ENCODE measurements around the gene TEX12. TPM values are rescaled to one million over a fixed set of nuclear protein-coding genes. Genes with fewer than 3 reads are reported as not detected.

TEX12 gene
- total RNA-seq = not detected in 2 replicates

DNA sequence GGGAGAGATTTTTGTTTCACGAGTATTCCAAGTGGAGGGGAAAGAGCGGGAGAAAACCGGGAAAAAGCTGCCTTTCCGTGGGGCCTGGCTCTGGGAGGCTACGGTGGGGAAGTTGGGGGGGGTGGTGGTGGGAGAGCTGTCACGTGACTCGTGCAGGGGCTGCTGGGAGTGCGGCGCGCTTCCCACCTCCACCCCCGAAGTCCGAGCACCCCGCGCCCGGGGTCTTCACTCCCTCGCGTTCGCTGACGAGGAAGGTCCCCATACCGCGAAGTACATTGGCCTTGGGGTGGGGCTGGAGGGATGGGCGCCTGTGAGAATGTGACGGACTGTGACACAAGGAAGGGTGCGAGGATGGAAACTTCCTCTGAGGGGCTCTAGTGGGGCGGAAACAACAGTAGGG, at the start of gene TEX12:
Gene TEX12 (plus strand): TSS at position 228 of the 400 bp plus-strand sequence. CDS start 1,897 bp downstream, outside the sequence.

GRCh38 chr11:112163875-112164685, 3.1 kb upstream of the TEX12 start, which contains the start of gene IL18:
Gene IL18 (minus strand): TSS chr11:112164094. CDS start chr11:112155053, 9,041 bp downstream.

GRCh38 chr11:112174789-112175598, 7.8 kb downstream of the TEX12 start, which contains the start of gene BCO2:
Gene BCO2 (plus strand): TSS chr11:112175512. CDS start chr11:112175602, 90 bp downstream.

Other genes with a start within 250 kb of the TEX12 start
- gene C11orf52, start 248.5 kb upstream of the TEX12 start, total RNA-seq = 0.16 and 0.25 TPM in 2 replicates
- 7.7 and 18.3 TPM in 2 replicates for gene DIXDC1, start 230.0 kb upstream of the TEX12 start, total RNA-seq
- gene DLAT, start 142.0 kb upstream of the TEX12 start, total RNA-seq = 21.9 and 30.6 TPM in 2 replicates
- gene PIH1D2, start 93.4 kb upstream of the TEX12 start, total RNA-seq = 0.63 and 0.97 TPM in 2 replicates
- gene NKAPD1, start 93.1 kb upstream of the TEX12 start, total RNA-seq = 9.6 and 14.7 TPM in 2 replicates
- 75.5 and 81.9 TPM in 2 replicates for gene TIMM8B, start 80.6 kb upstream of the TEX12 start, total RNA-seq
- gene SDHD, start 80.5 kb upstream of the TEX12 start, total RNA-seq = 137 and 142 TPM in 2 replicates
- 0.13 and 0.16 TPM in 2 replicates for gene IL18, start 3.3 kb upstream of the TEX12 start, total RNA-seq
- gene BCO2, start 8.1 kb downstream of the TEX12 start, total RNA-seq = 0.65 and 1.9 TPM in 2 replicates
- 20.7 and 32.2 TPM in 2 replicates for gene PTS, start 59.1 kb downstream of the TEX12 start, total RNA-seq
- gene PLET1, start 93.5 kb downstream of the TEX12 start, total RNA-seq = not detected in 2 replicates